ENCODE measurements around the gene MAN1C1. TPM values are rescaled to one million over a fixed set of nuclear protein-coding genes. Genes with fewer than 3 reads are reported as not detected.
A peak's percentile ranks its signal among the peaks of the same experiment; 100 is the strongest.

MAN1C1 gene
- total and polyA plus RNA-seq, 9 of the 15 experiments (the other 6 are each of a cell fraction or from before 2014, with no cell fraction given): 0.04 to 0.44 (median 0.10) TPM; not detected in 3

- peak; percentile 55; the same call in 1 of the 2 replicates for TF ChIP-seq MGA (IDR thresholded peaks at IDR 0.05)
- peak; percentile 66; the same call in 1 of the 2 replicates for TF ChIP-seq L3MBTL2 (IDR thresholded peaks at IDR 0.05)
- TF ChIP-seq E2F6 (IDR thresholded peaks at IDR 0.05; ENCODE audit: borderline replicate concordance in 1 of 2, extremely low read depth in 1 of 2, insufficient read depth in 1 of 2, insufficient read length in 1 of 2, low read depth in 1 of 2, low read length in 1 of 2, poor library complexity in 1 of 2, severe bottlenecking in 1 of 2): peak in 1 of 2 experiments; percentile 30
- no peak for TF ChIP-seq TRIM25 (IDR thresholded peaks at IDR 0.05; ENCODE audit: borderline replicate concordance)
Measured at GRCh38 chr1:25577134-25577920, 39.3 kb upstream of the MAN1C1 start (continued).
